Astrocyte of the hippocampus (primary cell): ENCODE data around the gene MTG2.

Experiments
- DNase-seq: peaks from one replicate; pipeline ENCODE4 v3.0.0; 2011; ENCODE audit warnings: low read depth, low spot score

MTG2 gene

GRCh38 chr20:62183426-62184142 lies 756 bp downstream of the MTG2 start:
- peak; percentile 29 for DNase-seq

DNA sequence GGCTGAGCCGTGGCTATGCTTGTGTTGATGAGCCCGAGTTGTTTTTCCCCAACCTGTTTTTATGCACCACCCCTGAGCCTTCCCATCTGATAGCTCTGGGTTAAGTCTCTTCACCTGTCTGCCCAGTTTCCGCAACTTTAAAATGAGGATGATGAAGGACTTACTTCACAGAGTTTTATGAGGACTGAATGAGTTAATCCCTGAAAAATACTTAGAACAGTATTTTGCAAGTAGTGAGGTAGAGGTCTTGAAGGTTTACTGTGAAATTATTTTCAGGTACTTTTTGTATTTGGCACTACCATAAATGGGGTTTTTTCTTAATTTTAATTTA lies 3.2 kb downstream of the MTG2 start:
- DNase-seq, result no peak

DNA sequence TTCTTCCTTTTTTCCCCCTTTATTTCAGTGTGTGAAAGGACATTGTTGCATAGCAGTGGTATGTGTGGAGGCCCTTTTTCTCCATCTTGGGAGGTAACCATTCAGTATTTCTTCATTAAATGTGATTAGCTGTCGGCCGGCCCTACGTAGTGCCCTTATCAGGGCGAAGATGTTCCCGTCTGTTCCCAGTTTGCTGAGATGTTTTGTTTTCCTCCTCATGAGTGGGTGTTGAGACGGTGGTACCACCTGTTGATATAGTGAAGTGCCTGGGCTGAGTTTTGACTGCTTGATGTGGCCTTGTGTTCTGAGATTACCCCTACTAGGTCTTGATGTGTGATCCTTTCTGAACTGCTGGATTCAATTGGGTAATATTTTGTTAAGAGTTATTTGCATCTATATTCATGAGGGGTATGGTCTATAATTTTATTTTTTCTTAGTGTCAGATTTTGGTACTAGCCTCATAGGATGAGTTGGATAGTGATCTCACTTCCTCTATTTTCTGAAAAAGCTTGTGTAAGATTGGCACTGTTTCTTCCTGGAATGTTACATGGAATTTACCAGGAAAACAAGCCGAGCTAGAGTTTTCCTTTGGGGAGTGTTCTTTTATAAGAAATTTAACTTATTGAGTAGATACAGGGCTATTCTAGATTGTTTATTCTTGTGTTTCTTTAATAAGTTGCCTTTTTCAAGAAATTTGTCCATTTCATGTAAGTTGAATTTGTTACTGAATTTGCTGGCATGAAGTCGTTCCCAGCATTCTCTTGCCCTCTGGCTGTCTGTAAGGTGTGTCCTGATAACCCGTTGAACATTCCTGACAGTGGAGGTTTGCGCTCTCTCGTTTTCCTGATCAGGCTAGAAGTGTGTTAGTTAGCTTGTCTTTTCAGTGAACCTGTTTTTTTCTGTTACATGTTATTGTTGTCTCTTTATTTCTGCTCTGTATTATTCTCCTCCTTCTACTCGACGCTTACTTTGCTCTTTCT lies 4.3 kb downstream of the MTG2 start:
- DNase-seq, result peak; percentile 27

DNA sequence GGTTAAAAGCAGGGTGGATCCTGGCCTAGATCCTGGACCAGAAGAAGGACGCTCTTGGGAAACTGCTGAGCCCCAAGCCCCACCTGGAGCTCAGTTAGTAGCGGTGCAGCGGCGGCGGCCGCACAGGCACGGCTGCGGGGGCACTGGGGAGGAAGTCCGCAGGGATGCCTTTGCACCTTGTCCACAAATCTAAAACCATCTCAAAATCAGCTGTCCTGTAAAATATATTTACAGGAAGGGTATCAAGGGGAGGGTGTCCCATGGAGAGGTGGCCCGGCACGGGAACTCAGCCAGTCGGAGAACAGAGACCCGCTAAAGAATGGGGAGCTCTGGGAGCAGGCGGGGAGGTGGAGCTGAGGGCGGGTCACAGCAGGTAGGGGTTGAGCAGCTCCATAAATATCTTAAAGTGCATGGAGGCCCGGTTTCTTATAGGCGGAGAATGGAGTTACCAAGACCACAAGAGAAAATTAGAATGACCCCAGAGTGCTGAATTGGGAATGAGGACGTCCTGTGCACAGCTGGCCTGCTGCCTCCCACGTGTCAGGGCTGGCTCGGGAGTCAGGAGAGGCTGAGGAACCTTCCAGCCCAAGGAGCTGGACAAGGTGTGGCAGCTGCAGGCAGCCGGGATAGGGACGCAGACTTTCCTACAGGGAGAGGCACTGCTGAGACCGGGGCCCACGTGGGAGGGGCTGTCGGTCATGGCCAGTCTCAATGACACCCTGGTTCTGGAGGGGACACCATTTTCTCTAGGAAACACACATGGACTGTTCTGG lies 8.0 kb downstream of the MTG2 start:
- DNase-seq, result no peak

GRCh38 chr20:62191781-62192559 lies 9.1 kb downstream of the MTG2 start:
- DNase-seq, result no peak

DNA sequence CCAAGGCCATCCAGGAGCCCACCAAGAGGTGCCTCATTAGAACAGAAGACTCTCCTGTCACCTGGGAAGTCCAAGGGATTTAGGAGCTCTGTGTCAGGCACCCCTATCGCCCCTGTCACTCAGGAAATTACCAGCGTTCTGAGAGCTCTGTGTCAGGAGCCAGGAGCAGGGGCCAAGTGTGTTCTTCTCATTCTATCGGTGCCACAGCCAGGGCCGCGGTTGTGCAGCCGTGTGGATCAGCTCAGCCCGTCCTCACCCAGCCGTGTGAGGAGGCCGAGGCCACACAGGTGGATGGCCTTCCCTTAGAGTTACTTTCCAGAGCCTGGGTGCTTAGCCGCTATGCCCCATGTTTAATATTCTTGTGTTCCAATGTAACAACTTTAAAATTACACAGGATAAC lies 9.8 kb downstream of the MTG2 start:
- DNase-seq, result no peak

DNA sequence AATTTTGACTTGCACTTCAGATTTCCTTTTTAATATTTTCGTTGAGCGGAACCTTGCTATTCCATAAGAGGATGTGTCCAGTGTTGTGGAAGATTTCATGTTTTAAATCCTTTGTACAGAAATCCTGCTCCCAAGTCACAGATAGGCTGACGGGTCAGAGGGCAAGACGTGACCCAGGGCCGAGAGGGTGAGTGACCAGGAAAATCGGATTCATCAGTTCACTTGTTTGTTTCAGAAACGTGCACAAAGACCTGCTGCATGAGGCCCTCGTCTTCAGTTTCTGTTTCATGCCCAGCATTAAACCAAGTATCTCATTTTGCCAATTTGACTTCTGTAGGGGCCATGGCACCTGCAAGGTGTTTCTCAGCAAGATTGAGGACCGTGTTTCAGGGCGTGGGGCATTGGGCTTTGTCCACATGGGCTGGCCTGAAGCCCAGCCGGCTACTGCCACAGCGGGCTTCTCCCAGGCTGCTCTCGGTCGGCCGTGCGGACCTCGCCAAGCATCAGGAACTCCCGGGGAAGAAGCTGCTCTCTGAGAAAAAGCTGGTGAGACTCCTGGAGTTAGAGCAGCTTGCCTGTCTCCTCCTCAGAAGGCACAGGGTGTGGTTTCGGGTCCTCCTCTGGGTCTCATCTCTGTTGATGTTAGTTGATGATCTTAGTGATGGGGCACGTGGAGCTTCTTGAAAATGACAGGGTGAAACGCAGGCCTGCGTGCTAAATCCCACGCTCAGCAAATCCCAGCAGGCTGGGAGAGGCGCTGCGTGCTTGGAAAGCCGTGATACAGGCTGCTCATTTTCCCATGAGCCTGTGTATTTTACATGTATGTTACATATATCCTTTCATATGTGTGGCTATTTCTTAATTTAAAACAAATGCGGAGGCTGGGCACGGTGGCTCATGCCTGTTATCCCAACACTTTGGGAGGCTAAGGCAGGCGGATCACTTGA lies 10.5 kb downstream of the MTG2 start:
- DNase-seq, result no peak

DNA sequence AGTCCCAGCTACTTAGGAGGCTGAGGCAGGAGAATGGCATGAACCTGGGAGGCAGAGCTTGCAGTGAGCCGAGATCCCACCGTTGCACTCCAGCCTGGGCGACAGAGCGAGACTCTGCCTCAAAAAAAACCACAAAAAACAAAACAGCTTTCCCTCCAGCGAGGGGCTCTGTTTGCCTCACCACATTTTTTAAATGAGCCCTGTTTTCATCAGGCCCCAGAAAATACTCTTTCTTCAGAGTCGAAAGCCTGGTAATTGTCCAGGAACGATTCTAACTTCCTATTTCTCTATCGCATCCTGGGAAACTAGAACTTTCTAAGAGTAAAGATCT lies 12.2 kb downstream of the MTG2 start:
- no peak for DNase-seq

GRCh38 chr20:62195736-62196135 lies 12.9 kb downstream of the MTG2 start:
- DNase-seq, result no peak

- DNase-seq, result no peak
Observed at GRCh38 chr20:62196286-62196685, 13.5 kb downstream of the MTG2 start.

DNA sequence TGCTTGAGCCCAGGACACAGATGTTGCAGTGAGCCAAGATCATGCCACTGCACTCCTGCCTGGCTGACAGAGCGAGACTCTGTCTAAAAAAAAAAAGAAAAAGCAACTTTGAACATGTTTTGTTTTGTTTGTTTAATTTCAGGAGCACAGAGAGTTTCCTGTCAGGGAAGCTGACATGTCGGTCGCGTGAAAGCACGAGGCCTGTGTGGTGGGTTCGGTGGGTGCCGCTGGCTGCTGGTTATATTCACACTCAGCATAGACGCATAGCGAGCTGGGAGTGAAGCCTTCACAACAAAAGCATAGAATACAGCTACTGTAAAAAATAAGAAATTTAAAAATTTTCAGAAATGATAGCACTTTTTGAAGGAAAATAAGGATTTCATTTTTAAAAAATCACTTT lies 14.5 kb downstream of the MTG2 start:
- DNase-seq, result no peak

- DNase-seq, result no peak
Observed at GRCh38 chr20:62197801-62198200, 15.0 kb downstream of the MTG2 start.

- no peak for DNase-seq
Observed at GRCh38 chr20:62198496-62198895, 15.7 kb downstream of the MTG2 start.

GRCh38 chr20:62198931-62199330 lies 16.1 kb downstream of the MTG2 start:
- no peak for DNase-seq

- DNase-seq, result no peak
Observed at GRCh38 chr20:62200491-62201172, 17.8 kb downstream of the MTG2 start.

DNA sequence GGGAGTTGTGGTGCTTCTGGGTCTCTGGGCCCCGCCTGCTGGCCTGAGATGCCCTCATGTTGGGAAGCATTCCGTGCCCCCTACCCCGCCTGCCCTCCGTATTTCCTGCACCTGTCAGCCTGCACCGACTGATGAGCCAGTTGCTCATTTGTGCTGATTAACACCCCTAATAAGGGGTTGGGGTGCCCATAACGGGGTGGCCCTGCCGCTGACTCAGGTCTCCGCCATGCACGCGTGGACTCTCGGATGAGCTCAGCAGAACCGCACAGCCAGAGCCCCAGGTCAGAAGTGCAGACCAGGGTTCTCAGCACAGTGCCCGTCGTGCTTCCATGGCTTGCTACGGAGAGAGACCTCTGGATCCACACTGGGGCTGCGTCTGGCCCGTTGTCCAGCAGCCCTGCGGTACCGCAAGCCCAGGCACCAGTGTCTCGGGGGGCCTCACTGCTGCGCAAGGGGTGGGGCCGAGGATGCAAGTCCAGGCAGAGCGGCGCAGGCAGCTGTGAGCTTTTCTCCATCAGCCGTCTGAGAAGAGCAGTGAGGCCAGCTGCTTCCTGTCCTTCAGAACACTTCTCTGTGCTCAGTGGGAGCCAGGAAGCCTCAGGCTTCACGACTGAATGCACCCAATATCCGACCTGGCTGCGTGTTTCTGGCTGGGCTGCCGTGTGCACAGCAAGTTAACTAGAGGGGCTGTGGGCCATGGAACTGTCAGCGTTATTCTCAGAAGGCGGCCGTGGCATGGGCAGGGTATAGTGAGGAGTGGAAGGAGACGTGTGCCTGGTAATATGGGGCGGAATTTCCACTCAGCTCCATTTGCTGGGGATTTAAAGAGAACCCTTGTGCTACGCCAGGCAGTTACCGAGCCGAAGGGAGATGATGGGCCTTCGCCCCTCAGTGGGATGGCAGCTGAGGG lies 18.6 kb downstream of the MTG2 start:
- no peak for DNase-seq

DNA sequence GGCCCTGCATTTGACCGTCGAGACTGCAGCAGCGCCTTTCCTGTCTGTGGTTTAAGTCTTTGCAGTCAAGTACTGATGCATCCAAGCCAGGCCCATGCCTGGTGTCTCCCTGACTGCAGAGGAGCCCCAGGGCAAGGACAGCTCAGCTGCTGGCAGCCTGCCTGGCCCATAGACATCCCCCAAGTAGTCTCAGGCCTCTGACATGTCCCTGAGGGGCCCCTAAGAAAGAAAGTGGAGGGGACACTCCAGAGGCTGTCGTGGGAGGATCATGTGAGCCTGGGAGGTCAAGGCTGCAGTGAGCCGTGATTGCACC lies 19.2 kb downstream of the MTG2 start:
- no peak for DNase-seq

DNA sequence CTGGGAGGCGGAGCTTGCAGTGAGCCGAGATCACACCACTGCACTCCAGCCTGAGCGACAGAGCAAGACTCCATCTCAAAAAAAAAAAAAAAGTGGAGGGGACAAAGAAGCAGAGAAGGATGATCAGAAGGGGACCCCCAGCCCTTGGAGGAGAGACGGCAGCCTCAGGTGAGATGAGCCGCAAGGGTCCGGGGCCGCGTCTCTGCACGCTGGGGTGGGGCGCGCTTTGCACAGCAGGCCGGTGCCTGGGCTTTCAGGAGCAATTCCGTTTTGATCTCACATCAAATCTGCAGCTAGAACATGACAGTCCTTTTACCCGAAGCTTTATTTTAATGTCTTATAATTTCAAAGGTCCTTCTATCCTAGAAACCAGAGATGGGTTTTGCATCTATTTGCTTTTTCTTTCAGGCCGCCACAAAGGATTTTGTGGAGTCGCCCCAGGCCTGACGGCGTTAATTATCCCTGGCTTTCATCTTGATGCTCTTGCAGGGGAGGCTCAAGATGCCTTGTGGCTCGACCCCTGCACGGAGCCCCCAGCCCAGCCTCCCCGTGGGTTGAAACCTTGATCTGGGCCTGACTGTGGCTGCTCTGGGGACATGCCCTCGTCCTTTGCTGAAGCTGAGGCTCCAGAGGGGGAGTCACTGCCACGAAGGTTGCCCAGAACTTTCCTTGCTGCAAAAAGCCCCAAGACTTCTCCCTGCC lies 20.0 kb downstream of the MTG2 start:
- DNase-seq, result no peak
